SK-N-DZ (cell line): Measurements from ENCODE around the gene DNASE2.
"Not testable (repeated sequence)": the region's sequence is repeated elsewhere in the genome, so short reads cannot be mapped to it uniquely, and the experiment has no call there.

Source experiments
- DNase-seq: peaks from one replicate; pipeline ENCODE4 v3.0.0-alpha.2; 2015; ENCODE audit warnings: low spot score

Gene DNASE2

DNA sequence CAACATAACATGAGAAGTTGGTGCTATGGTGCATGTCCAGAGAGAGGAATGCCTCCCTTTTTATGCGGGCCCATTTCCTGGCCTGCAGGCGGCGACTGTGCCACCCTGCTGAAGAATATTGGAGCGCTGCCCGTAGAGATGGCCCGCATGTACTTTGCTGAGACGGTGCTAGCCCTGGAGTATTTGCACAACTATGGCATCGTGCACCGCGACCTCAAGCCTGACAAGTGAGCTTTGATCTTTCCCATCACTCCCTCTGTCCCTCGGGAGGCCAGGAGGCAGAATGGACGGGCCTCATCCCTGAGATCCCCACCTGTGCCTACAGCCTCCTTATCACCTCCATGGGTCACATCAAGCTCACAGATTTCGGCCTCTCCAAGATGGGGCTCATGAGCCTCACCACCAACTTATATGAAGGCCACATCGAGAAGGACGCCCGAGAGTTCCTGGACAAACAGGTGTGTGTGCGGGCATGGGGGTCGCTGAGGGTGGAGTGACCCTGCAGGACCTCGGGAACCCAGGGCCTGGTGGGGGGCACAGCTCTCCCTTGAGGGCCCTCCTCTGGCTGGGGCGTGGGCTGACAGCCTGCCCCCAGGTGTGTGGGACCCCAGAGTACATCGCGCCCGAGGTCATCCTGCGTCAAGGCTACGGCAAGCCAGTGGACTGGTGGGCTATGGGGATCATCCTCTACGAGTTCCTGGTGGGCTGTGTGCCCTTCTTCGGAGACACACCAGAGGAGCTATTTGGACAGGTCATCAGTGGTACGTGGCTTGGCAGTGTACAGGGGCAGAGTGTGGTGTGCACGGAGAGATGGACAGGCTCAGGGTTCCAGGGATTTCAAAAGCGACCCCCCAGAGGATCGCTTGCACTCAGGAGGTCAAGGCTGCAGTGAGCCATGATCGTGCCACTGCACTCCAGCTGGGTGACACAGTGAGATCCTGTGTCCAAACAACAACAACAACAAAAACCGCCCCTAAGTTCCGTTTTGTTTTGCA lies 16.2 kb downstream of the DNASE2 start:
- DNase-seq, result no peak

DNA sequence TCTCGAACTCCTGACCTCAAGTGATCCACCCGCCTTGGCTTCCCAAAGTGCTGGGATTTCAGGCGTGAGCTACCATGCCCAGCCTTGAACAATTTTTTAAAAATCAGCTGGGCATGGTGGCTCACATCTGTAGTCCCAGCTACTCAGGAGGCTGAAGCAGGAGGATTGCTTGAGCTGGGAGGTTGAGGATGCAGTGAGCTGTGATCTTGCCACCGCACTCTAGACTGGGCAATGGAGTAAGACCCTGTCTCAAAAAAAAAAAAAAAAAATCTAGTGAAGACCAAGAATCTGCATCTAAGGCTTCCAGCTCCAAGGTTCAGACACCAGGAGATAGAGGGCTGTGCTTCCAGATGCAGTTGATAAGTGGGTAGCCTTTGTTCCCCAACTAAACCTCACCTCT lies 17.1 kb downstream of the DNASE2 start:
- DNase-seq, result no peak

DNA sequence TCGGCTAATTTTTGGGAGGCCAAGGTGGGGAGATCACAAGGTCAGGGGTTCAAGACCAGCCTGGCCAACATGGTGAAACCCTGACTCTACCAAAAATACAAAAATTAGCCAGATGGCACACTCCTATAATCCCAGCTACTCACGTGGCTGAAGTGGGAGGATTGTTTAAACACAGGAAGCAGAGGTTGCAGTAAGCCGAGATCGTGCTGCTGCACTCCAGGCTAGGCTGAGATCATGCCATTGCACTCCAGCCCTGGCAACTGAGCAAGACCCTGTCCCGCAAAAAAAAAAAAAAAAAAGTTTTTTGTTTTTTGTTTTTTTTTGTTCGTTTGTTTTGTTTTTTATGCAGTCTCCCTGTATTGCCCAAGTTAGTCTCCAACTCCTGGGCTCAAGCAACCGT lies 21.7 kb downstream of the DNASE2 start:
- no peak for DNase-seq

DNA sequence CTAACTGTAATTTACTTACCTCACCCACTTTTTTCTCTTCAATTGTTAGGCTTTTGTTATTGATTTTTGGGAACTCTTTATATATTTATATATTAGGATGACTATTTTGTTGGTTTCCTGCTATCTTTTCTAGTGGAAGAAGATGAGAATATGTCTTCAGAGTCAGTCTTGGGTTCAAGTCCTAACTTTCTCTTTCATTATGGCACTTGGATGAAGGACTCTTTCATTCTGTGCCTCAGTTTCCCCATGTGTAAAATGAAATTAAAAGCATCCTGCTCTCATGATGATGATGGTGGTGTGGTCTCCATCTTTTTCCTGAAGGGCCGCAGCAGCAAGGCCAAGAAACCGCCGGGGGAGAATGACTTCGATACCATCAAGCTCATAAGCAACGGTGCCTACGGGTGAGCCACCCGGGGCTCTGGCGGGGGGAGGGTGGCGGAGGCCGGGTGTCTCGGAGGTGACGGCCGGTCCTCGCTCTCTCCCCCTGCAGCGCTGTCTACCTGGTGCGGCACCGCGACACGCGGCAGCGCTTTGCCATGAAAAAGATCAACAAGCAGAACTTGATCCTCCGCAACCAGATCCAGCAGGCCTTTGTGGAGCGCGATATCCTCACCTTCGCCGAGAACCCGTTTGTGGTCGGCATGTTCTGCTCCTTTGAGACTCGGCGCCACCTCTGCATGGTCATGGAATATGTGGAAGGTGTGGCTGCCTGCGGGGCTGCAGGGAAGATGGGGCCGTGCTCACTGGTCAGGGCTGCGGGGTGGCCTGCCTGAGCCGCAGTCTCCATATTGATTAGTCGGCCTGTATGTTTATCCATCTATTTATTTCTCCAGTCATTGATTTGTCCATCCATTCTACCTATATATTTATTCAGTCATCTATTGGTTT lies 23.0 kb downstream of the DNASE2 start:
- no peak for DNase-seq

DNA sequence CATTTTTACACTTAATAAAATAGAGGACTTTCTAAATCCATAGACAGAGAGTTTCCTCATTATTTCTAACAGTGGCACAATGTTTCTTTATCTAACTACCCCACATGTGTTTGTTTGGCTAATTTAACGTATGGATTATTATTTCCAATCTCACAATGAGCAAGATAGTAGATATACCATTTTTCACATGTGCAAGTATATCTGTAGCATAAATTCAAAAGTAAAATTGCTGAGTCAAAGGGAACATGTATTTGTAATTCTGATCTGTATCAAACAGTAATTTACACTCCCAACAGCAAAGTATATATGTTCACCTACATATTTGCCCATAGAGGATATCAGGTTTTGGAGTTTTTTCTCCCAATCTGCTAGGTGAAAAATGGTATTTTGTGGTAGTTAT lies 24.6 kb downstream of the DNASE2 start:
- DNase-seq, result no peak

DNA sequence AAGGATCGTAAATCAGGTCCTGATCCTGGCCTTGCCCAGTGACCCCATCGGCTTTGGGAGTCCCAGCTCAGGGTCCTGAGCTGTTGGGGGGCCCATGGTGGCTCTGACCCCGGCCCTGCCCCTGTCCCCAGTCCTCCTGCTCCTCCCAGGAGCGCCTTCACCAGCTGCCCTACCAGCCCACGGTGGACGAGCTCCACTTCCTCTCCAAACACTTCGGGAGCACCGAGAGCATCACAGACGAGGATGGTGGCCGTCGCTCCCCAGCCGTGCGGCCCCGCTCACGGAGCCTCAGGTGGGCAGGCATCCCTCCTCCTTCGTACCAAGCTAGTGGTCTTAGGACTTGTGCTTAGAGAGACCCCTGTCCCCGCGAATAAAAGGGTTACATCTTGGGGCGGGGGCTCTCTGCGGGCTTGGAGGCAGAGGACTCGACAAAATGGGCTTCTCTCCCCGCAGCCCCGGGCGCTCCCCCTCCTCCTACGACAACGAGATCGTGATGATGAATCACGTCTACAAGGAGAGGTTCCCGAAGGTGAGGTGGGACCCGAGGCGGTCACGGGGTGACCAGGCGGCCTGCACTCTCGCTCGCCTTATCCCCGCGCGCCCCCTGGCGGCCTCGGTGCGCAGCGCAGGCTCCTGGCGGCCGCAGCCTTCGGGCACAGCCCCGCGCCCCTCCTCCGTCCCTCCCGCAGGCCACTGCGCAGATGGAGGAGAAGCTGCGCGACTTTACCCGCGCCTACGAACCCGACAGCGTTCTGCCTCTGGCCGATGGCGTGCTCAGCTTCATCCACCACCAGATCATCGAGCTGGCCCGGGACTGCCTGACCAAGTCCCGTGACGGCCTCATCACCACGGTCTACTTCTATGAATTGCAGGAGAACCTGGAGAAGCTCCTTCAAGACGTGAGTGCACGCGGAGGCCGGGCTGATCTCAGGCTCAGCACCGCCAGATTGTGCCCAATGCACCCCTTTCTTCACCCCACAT lies 33.8 kb downstream of the DNASE2 start:
- DNase-seq, result peak; percentile 75

DNA sequence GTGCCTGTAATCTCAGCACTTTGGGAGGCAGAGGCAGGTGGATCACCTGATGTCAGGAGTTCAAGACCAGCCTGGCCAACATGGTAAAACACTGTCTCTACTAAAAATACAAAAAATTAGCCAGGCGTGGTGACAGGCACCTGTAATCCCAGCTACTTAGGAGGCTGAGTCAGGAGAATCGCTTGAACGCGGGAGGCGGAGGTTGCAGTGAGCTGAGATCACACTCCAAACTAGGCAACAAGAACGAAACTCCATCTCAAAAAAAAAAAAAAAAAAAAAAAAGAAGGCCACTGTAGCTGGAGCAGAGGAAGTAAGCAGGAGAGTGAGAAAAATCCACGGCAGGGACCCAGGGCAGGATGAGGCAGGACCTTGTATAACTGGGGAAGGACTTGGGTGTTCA lies 34.6 kb downstream of the DNASE2 start:
- not testable (repeated sequence) for DNase-seq

DNA sequence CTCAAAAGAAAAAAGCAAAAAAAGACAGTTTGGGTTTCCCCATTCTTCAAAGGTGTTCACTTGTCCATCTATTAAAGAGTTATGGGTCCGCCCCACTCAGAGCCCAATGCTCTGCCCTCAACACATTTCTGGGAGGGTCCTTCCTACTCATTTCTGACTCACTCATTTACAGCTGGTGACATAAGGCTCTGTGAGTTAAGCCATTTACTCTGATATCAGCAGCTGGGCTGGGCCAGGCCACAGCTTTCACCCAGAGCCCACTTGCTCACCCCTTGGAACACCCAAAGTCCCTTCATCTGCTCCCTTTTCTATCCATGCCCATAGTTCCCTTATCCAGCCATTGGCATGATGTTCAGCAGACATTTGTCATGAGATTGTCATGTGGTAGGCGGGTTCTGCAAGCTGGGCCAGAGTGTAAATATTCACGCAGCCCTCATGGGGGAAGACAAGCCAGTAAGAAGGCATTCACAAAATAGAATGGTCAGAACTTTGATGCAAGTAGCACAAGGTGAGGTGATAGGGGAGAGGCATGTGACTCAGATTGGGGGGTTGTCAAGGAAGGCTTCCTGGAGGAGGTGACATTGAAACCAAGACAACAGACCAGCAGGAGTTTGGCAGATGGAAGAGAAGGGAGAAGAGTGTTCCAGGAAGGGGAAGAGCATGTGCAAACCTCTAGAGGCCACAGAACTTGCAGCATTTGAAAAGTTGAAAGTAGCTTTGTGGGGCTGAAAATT lies 37.1 kb downstream of the DNASE2 start:
- no peak for DNase-seq

DNA sequence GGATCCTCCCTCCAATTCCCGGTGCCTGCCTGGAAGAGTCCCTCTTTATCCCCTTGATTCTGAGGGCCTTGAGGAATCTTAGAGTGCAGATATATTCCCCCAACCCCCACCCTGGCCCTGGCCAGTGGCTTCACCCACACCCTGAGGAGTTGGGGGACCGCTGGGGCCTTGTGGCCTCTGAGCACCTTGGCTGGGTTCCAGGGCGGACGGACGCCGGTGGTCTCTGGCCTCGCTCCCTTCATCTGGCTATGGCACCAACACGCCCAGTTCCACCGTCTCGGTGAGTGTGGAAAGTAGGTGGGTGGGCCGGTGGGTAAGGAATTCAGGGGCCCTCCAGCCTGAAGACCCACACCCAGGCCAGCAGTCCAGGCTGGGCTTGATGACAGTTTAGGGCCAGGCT lies 37.9 kb downstream of the DNASE2 start:
- DNase-seq, result no peak

DNA sequence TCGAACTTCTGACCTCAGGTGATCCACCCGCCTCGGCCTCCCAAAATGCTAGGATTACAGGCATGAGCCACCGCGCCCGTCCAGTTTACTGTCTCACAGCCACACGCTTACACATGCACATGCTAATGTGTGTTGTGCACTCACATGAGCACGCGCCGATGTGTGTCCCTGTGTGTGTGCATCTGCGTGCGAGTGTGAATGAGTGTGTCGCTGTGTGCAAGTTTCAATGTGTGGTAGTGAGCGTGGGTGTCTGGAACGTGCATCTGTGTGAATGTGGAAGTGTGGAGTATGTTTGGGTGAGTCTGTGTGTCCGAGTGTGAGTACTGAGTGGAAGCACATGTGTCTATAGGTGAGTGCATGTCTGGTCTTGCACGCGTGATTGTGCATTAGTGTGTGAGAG lies 38.7 kb downstream of the DNASE2 start:
- no peak for DNase-seq

DNA sequence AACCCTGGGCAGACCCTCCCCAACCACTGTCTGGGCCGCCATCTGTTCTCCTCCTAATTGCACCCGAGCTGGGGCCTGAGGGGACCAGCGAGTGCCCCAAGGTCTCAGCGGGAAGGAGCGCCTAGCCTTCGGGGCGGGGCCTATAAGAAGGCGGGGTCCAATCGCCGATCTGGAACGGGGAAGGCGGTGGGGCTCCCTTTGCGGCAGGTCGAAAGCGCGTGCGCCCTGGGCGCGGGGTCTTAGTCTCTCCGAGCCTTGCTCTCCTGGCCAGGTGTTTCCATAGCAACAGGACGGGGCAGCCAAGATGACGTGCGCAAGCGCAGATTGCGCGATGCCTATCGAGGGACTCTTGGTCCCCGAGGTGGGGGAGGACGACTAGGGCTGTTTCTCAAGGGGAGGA lies 40.2 kb downstream of the DNASE2 start:
- DNase-seq, result peak; percentile 93

DNA sequence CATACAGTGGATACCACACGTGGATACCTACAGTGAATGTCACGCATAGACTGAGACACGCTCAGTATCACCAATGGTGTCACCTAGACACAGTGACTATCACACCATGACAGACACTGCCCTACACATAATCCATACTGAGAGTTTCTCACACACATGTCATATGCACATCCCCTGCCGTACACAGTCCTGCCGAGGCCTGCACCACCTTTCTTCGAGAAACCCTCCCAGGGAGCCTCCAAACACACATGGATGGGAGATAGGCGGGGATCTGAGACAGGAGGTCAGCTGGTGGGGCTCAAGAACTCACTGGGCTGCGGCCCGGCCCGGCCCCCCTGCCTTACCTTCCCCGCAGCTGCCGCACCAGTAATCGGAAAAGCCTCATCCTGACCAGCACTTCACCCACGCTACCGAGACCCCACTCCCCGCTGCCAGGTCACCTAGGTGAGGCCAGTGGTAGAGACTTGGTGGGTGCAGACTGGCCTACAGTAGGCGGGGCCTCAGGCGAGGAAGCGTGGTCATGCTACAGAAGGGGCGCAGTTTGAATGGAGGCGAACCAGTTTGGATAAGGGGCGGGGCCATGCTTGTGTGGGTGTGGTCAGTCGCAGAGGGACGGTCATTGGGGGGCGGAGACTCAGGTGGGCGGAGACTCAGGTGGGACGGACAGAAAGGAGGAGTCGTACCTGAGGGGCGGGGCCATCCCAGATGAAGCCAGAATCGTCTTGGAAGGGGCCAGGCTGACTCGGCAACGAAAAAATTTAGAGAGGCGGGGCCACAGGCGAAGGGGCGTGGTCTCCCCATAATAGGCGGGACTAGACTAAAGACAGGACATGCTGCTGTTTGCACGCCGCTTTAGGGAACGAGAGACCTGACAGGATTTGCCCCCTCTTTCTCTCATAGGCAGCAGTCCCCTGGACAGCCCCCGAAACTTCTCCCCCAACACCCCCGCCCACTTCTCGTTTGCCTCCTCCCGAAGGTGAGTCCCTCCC lies 40.9 kb downstream of the DNASE2 start:
- peak; percentile 71 for DNase-seq

DNA sequence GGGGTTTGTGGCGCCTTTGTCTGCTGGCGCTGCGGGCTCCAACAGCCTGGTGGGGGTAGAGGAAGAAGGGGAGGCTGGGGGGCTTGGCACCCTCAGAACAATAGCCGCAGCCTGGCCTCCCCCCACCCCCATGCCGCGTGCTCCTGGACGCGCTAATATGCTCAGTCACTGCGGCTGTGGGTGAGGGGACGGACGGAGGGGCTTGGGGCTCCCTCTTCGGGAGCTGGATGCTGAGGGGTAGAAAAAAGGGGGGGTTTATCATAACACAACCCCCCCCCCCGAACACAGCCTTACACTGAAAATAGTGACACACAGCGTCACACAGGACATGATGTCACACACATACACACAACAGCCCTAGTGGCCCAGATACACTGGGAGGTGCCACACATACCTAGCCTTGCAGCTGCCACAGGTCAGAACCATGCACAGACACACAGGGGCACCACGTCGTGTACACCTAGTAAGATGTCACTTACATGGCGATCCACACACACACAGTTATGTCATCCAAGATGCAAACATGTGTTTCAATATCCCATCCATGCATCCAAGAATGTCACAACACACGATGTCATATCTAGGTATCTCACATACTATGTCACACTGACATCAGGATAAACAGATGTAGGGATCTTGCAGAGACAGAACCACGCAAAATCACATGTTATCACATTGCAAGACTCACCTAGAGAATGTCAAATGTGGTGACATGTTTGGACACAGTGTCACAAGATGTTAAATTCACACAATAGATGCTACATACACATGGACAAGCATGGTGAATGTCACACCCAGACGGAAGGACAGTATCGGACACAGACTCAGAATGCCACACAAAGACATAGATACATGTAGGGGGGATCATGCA lies 42.1 kb downstream of the DNASE2 start:
- DNase-seq, result no peak

DNA sequence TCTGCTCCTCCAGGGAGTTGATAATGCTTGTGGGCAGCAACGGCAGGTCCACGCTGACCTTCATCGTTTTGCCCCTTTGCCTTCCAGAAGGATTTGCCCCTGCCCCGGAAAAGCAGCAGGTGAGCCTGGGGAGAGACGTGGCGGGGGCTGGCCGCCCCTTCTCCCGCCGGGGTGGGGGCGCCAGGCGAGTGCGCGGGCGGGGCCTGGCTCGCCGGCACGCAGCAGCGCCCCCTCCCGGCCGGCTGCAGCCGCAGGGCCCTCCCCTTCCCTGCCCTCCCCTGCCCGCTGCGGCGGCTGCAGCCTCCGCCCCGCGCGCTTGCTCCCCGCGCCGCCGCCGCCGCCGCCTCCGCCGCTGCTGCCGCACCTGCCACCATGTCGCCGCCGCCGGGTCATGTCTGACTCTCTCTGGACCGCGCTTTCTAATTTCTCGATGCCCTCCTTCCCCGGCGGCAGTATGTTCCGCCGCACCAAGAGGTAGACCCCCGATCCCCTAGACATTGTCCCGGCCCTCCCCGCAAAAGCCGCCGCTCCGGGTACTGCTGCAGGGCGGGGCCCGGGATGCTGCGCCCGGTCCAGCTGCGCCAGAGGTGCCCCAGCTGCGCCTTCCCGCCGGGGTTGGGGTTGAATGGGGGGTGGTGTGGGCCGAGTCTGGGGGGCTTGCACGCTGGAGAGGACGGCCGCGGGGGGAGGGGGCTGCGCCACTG lies 42.9 kb downstream of the DNASE2 start, which contains the start of gene MAST1:
TSS of gene MAST1 (plus strand) at position 334 of the 704 bp plus-strand sequence. CDS start at position 392, 58 bp downstream.
- peak; percentile 51 for DNase-seq

DNA sequence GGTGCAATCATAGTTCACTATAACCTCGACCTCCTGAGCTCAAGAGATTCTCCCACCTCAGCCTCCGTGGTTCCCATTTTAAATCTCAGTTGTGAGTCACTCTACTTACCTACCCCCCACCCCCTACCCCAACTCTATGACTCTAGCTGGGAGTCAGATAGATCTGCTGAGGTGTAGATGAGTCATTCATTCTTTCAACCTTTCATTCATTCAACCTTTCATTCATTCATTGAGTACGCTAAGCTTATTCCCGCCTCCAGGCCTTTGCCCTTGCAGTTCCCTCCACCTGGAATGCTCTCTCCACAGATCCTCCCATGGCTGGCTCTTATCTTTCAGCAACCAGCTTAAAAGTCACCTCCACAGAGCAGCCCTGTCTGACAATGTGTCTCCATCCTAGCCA lies 44.0 kb downstream of the DNASE2 start:
- no peak for DNase-seq

DNA sequence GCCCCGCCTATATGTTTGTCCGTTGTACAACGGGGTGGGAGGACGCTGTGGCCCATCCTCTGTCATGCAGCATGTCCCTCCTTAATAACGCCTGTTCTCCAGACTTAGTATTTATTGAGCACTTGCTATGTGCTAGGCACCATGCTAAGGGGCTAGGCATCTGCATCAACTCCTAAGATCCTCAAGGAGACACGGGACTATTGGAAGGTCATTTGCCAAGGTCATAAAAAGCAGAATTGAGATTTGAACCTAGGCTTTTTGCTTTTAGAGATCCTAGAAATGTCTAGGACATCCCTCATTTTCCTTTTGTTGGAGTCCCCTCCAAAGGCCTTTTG lies 44.8 kb downstream of the DNASE2 start:
- DNase-seq, result no peak

DNA sequence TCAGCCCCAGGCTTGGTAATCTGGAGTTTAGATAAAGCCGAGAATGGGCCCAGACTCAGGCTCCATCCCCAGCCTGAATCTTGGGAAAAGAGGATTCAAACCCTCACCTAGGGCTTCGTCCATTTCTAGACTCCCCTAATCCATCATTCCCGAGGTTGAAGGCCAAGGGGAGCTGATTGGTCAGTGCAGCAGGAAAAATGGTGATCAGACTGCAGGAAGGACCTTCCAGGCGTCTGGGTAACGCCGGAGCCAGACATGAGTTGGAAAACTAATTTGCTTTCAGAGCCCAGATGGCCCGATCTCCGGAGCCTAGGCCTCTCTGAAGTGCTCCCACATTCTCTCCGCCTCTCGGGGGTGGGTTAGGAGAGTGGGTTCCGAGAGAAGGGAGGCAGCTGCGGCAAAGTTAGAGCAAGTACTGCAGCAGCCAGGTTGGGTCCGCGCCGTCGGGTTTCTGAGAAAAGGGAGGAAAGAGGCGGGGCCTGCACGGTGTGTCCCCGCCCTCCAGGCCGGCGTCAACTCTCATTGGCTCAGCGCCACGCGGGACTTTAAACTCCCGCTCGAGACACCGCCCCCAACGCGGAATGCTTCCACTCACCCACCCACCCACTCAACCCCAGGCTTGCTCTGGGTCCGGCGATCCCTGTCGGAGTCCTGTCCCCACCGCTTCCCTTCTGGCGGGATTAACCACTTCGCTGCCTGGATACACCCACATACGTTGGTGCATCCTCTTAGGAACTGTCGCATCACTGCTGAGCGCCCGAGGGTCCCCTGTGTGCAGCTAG lies 46.1 kb downstream of the DNASE2 start:
- DNase-seq, result peak; percentile 81
